HG02798 (cell line): Measurements from ENCODE around the gene RSPH3.
"Not testable (repeated sequence)": the region's sequence is repeated elsewhere in the genome, so short reads cannot be mapped to it uniquely, and the experiment has no call there.

ENCODE experiments used
- ATAC-seq: cut with Tn5 transposase; IDR thresholded peaks from one replicate; pipeline ENCODE4 v1.9.1; 2021; ENCODE audit warnings: mild to moderate bottlenecking; ENCODE audit not compliant: unreplicated experiment, poor library complexity

Gene RSPH3, protein sequence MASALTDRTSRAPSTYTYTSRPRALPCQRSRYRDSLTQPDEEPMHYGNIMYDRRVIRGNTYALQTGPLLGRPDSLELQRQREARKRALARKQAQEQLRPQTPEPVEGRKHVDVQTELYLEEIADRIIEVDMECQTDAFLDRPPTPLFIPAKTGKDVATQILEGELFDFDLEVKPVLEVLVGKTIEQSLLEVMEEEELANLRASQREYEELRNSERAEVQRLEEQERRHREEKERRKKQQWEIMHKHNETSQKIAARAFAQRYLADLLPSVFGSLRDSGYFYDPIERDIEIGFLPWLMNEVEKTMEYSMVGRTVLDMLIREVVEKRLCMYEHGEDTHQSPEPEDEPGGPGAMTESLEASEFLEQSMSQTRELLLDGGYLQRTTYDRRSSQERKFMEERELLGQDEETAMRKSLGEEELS

DNA sequence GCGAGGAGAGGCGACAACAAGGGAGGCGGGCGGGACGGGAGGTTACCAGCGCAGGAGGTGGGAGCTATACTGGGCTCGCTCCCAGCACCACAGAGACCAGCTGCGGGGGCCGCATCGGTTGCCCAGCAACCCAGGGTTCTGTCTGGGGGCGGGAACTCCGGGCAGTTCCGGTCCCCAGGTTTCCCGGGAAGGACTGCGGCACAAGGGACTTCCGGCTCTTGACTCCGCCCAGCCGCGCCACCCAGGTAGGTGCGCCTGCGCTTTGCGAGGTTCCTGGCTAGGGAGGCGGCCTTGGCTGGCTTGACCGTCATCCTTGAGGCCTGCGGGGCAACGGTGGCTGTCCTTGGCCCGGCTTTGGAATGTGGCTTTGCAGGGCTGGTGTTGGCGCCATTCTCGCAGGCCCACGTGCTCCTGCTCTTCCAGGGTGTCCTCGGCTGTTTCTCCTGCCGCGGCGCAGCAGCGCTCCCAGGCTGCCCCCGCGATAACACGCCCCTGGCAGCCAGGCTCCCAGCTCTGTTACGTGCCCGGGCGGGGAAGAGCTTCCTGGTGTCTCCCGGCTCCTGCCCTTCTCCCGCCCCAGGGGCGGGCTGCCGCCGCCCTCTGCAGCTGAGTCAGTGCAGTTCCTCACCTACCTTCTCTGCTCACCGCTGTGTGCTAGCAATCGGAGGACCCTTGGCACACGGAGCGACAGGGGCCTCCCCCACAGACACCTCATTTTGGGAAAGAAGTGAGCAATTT lies at the start of gene RSPH3:
RSPH3 (minus strand) TSS at position 537 of the 738 bp plus-strand sequence. CDS start 652 bp downstream, outside the sequence.
- ATAC-seq = peak; percentile 95

GRCh38 chr6:159047891-159048685 lies 48.1 kb upstream of the RSPH3 start:
- ATAC-seq = no peak

GRCh38 chr6:159045801-159046200 lies 45.8 kb upstream of the RSPH3 start:
- ATAC-seq = no peak

- peak; percentile 83 for ATAC-seq
Observed at GRCh38 chr6:159044899-159045727, 45.1 kb upstream of the RSPH3 start, which contains the start of gene TAGAP. TSS of gene TAGAP (minus strand) at chr6:159044991. CDS start at chr6:159044146, 845 bp downstream.

DNA sequence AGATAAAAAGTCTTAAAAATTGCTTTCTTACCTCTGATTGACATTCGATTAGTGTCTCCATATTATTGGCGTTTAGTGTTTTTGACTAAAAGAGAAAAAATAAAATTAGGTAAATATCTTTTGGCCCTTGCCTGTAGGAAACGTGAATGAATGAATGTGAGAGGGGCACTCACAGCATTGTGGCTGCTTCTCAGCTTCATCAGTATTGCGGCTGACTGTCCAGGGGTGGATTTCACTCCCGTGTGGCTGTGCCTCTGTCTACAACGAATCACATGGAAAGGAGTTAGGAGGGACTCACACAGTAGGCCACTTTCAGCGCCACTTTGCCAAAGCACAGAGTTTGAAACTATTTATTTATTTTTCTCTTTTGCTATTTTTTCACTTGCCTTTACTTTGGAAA lies 43.9 kb upstream of the RSPH3 start:
- no peak for ATAC-seq

- no peak for ATAC-seq
Observed at GRCh38 chr6:159043251-159043650, 43.2 kb upstream of the RSPH3 start.

GRCh38 chr6:159042826-159043181 lies 42.8 kb upstream of the RSPH3 start:
- no peak for ATAC-seq

GRCh38 chr6:159042003-159042825 lies 42.2 kb upstream of the RSPH3 start:
- ATAC-seq = peak; percentile 47

- ATAC-seq = no peak
Observed at GRCh38 chr6:159041181-159041580, 41.2 kb upstream of the RSPH3 start.

- no peak for ATAC-seq
Observed at GRCh38 chr6:159039885-159040258, 39.9 kb upstream of the RSPH3 start.

GRCh38 chr6:159038914-159039884 lies 39.2 kb upstream of the RSPH3 start:
- ATAC-seq = peak; percentile 83

GRCh38 chr6:159038318-159038717 lies 38.3 kb upstream of the RSPH3 start:
- not testable (repeated sequence) for ATAC-seq

GRCh38 chr6:159037756-159038290 lies 37.8 kb upstream of the RSPH3 start:
- ATAC-seq = no peak

DNA sequence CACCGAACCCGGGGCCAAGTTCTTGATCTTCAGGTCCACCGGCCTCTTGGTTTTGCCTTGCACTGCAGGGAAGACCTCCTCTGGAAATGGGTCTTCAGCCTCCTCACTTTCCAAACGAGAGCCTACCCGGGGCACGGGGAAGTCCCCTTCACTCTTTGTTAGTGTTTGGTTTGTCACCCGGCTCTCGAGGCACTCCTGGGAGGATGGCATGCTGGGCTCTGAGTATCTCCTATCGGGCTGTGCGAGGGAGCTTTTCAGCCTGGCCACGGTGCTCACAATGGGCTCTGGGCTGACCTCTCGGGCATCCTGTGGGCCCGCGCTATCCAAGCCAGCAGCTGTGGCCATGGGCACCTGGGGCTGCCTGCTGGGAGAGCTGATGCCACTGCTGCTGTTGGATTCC lies 36.7 kb upstream of the RSPH3 start:
- ATAC-seq = no peak

GRCh38 chr6:159035891-159036290 lies 35.9 kb upstream of the RSPH3 start:
- no peak for ATAC-seq

- ATAC-seq = no peak
Observed at GRCh38 chr6:159033160-159034049, 33.4 kb upstream of the RSPH3 start.

DNA sequence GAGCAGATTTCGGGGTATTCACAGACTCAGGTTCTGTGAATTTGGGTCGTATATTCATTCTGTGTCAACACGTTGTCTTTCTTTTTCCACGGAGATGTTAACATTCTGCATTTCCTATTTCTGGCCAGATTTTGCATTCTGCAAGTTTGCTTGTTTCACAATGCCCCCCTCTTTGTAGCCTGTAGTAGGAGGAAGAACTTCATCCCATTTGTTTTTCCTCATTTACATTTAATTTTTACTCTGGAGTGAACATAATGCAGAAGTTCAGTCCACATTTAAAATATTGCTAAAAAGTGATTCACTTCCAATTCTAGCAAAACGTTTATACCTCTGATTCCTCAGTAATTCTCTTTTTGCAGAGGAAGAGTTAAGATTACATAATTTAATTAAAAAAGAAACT lies 31.8 kb upstream of the RSPH3 start:
- ATAC-seq = no peak
